Kidney capillary endothelial cell (primary cell): Measurements from ENCODE around the gene ERC2.

Source experiments
- DNase-seq: peaks from one replicate; pipeline ENCODE4 v3.0.0-alpha.2; 2018; ENCODE audit warnings: low spot score

Gene ERC2

DNA sequence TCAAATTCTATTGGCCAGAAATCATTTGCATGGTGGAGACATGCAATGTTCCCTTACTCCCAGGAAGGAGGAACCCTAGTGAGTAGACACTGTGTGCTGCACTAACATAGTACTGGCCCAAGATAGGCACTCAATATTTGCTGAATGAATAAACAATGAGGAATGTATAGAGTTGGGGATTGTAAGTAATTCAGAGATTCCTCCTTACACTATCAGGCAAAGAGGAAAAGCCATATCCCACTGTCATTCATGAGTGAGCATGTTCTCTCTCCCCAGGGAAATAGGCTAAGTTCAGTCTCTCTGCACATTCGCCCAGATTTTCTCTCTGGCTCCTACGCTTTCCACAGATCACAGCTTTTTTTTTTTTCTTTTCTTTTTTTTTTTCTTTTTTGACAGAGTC lies 826.3 kb downstream of the ERC2 start:
- DNase-seq, result no peak

DNA sequence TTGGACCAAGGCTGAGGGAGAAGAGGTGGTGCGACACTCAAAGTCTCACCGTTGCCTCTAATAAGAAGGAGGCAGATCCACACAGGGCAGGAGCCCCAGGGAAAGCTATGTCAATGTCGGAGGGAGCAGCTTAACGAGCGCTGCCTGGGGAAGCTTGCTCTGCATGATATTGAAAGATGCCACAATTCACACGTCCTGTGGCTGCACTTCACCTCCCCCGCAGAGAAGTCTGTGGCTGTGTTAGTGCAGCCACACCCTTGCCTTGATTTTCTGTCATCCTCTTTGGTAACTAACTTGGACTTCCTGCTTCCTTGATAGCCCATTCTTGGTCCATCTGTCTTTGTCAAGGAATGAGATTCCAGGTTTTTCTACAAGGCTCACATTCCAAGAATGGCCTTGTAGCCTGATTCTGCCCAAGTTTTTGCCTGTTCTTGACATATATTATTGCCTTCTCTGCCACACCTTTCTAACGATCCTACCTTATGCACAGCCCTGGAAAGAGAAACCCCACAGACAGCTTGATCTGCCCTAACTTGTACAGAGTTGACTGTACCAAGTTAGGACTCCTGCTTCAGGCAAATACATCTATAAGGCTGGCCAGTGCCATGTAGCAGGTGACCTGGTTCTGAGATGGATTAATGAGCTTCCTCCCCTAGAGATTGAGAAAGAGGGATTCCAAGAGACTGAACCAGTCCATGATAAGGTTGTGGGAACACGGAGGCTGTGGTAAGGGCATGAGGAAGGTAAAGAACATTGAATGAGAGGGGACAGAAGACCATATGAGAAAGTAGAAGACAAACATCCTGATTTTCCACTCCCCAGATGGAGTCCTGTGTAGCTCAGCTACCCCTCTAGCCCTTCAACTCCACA lies 828.1 kb downstream of the ERC2 start:
- DNase-seq, result no peak

DNA sequence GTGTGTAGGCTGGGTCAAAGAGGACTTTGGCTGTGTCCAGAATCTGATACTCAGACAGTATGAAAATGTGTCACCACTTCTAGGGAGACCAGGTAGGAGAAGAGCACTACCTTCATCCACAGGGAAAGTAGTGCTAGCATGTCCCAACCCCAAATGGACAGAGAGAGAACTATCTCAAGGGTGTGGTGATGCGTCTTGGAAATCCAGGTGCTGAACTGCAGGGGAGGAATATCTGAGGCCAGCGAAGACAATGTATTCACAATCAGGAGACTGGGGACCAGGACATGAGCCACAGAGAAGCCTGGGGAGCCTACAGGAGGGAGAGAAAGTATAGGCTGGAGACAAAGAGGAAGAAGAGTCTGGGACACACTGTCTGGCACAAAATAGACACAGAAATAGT lies 829.1 kb downstream of the ERC2 start:
- DNase-seq, result no peak

DNA sequence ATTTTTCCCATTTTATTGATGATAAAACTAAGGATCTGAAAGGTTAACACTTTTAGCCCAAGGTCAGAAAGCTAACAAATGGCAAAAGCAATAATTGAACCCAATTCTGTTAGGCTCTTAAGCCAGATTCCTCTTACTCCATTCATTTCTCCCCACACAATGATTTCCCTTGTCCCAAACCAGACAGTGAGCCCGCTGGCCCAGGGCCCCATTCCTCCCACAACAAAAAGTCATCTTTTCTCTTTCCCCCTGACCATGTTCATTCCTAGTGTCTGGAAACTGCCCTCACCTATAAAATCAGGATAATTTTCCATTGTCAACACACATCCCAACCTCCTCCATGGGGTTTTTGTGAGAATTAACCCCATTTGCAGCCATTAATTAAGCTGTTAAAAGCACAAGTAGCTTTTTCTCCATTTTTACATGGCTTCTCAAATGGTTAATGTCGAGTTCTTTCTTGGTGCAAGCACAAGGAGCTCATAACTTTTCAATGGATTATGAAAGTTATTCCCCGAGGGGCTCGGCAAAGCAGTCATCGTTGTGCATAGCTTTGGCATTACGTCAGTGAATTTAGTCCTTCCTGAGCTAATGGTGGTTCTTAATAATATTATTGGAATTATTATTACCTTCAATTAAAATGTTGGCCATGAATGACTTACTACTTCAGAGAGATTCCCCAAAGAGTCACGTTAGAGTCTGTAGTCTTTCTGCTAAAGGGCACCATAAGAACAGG lies 830.2 kb downstream of the ERC2 start:
- DNase-seq, result no peak

DNA sequence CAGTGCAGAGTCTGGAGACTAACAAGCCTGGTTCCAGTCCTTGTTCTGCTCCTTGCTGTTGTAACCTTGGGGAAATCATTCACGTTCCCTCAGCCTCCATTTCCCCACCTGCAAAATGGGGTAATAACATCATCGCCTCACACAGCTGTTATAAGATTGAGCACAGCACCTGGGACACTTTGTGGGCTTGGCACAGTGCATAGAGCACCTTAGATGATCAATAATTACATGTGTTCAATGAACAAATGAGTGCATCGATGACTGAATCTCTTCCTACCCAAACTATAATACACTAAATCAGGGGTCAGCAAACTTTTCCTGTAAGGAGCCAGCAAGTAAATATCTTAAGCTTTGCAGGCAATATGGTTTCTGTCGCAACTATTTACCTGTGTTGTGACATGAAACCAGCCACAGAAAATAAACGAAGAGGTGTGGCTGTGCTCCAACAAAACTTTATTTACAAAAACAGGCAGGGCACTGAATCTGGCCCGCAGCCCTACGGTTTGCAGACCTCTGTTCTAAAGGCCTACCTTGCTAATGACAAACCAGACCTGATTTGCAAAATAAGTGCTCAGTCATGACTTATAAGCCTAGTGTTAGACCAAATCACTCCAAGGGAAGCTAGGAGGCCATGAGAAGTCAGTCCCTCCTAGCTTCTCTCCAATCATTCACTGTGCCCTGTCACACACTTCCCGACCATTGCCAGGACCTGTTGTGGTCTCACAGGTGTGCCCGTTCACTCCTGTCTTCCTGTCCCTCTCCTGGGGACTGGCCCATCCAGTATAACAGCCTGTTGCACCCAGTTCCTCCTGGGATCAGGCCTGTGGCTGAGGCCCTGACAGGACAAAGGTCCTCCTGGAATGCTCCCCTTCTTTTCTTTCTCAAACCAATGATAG lies 831.7 kb downstream of the ERC2 start:
- no peak for DNase-seq

DNA sequence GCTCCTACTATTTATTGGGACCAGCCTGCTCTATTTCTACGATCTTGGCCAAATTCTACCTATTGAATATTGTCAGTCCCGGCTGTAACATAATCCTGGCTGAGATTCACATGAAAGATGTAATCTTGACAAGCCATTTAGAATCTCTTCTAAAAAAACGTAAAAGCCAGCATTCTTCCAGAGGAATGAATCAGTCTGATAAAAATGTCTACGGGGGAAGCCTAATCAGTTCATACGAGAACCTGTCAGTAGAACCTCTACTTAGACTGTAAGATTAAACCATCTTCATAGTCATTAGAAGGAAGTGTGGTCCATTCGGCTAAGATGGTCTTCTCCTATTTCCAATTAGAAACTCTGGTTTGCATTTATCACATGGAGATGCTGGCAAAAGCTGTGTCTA lies 833.9 kb downstream of the ERC2 start:
- no peak for DNase-seq

DNA sequence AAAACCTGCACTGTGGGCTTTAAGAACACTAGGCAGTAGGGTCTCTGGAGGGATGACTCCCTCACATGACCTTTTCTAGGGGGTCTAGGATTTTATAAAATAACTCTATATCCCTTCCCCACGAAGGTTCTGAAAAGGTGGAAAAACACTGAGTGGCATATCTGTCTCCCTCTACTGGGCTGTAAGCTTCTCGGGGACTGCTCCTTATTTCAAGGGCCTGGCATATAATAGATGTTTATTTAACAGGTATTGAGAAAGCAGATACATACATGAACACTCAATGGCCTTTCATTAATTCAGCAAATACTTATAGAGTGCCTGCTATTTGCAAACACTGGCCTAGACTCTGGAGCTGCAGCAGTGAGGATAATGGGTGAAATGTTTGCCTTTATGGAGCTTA lies 834.9 kb downstream of the ERC2 start:
- no peak for DNase-seq

DNA sequence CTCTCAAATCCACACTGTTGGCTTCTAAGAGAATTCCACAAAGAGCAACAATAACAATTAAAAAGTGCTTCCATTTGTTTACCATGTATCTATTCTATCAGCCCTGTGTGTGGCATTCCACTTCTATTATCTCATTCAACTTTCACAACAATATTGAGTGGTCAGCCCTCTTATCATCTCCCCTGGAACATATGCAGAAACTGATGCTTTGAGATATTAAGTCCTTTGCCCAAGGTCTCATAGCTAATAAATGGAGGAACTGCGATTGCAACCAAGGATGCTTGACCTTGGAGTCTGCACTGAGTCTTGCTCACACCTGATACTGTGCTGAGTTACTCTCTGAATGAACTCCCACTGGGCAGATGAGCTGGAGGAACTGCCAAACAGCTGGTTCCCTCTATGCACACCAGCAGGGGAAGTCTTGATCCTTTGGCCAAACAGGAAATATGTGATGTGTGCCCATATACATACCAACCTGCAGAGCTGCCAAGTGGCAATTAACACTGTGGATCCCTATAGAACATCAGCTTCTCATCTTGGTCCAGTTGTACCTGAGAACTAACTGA lies 836.4 kb downstream of the ERC2 start:
- DNase-seq, result no peak

DNA sequence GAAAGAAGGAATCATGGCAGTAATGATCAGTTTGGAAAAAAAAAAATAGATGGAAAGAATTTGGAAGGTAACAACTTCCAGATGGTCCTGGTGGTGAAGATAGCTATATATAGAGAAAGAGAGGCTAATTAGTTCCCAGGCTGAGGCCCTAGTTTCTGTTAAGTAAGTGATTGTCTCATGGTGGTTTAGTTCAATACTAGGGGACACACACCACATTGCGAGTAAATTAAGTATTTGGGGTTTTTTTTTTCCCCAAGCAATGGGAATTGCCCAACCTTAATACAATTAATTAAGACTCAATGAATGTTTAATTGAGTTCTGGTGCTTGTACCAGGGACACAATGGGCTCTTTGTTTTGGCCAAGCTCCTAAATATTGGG lies 837.4 kb downstream of the ERC2 start:
- DNase-seq, result no peak

DNA sequence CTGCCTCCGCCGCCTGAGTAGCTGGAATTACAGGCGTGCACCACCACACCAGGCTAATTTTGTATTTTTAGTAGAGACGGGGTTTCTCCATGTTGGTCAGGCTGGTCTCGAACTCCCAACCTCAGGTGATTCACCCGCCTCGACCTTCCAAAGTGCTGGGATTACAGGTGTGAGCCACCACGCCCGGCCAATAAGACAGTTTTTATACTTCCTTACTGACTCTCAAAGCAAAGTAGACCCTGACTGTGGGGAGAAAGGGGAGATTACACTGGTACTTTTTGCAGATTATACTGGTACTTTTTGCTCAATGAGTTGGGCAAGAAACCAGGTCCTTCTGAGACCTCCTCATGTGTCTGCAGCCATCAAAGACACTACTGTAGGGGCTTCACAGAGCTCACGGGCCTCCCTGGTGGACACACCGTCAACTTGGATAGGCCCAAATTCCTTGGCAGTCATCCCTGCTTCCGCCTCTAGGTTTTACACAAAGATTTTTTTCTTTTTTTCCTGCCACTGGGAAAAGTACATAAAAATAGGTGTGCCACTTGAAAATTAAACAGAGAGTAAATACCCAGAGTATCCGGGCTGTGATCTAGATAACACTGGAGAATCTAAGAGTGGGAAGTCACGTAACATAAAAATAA lies 837.9 kb downstream of the ERC2 start:
- no peak for DNase-seq

DNA sequence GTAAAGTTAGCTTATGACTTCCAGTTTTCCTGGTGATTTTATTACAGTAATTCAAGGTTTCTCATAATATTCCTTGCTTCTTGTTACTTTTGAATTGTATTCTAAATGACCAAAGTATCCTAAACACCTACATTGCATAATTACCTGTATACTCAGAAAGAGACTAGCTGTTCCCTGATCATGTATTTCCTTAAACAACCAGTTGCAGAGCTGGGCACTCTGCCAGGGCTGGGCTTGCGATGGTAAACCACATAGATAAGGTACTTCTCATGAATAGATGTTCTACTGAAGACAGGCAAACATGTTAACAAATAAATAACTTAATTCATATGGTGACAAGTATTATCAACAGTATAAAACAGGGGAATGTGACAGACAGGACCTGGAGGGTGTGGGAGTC lies 838.8 kb downstream of the ERC2 start:
- DNase-seq, result no peak

DNA sequence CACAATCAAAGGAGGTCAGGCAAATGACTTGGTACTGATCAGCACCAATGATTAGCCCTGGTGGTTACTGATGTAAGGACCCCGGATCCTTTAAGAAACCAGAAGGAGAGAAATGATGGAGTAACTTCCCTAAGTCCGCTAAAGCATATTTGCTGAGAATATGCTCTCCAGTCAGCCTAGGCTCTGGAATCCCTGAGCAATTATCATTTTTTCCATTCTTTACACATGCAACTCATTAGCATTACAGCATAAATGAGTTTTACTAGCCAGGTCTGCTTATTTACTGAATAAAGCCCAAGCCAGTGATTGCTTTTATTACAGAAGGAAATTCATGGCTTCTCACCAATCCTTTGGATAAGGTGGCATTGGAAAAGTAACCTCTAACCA lies 842.0 kb downstream of the ERC2 start:
- DNase-seq, result no peak

DNA sequence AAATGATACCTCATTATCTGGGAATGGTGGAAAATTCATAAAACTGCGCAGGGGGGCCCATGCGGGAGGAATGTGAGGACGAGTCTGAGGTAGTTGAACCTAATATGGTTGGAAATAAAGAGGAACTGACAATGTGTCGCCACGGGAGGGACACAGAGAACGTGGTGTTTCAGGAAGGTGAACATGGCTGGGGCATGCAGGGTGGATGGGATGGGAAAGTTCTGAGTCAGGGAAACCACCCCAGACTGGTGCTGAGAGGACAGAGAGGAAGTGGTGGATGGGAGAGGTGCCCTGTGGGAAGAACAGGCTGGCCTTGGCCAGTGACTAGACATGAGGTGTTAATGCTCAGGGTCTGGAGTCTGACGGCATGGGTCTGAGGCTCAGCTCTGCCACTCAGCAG lies 844.0 kb downstream of the ERC2 start:
- DNase-seq, result peak; percentile 8

DNA sequence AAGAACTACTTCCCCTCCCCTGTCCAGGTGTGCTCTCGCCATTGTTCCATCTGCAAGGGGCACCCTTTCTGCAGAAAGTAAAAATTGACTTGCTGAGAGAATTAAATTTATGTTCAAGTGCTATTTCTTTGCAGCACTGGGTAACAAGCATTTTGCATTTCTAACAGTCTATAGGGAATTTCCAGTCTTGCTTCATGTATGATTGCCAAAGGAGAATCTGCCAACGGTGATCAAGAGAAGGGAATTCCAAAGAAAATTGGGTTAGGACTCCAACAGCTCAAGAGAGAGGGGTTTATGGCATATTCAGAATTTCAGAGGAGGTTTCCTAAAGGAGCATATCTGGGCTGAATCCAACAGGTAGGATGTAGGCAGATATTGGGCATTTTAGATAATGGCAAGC lies 844.5 kb downstream of the ERC2 start:
- no peak for DNase-seq

DNA sequence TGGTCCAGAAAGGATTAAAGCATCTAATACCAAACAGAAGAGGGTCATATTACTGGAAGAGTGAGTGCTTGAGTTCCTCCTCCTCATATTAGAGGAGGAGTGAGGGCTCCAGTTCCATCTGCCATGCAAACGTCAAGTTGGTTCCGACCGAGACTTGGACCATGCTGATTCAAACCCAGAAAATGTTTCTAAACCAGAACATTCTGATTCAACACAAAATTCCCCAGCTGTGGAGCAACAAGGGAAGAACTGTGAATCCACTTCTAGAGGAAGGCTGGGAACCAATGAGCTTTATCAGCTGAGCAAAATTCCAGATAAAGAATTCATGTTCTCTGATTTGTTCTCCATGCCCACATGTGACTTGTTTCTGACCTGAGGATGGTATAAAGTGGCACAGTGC lies 845.5 kb downstream of the ERC2 start:
- DNase-seq, result no peak

DNA sequence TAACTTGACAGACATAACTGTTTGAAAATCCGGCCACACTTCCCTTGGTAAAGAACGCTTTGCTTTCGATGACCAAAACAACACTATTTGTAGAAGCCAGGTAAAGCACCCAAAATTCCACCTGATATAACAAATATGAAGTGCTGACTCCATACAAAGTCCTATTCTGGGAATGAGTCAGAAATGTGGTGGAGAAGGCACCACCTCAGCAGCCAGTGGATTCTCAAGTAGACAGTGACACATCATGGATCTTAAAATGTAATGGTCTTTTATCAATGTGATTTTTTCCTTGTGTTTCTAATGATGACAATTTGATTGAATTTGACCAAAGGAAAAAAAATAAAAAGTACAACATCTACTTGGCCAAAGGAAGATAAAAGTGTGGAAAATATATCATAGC lies 846.2 kb downstream of the ERC2 start:
- DNase-seq, result peak; percentile 26

DNA sequence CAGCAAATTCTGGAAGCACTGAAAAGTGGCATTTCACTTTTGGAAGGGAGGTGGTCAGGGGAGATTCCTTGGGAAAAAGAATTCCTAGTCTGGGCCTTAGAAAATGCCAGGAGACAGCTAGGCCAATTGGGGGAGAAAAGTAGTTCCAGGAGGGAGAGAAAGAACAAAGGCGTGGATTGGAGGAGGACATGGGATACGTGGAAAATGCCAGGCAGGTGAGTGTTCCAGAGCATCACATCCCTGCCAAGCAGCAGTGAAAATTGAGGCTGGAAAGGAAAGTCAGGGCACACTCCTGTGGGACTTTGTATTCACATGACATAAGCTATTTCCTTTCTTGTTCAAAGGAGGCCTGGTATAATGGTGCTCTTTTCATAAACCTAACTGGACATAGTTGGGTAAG lies 846.6 kb downstream of the ERC2 start:
- no peak for DNase-seq

DNA sequence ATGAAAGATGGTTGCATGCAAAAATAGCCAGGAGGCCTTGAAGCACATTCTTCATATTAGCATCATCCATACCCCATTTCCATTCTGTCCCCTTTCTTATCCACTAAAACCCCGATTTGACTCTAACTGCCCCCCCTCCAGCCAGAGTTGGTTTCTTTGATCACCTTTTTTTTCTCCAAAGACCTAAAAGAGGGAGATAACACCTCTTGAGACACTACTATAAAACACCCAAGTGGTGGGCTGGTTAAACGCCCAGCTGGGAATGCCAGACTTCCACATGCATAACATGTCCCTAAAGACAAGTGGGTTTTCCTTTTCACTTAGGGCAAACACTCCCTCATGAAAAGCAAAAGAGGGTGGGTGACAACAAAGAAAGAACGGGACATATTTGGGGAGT lies 847.2 kb downstream of the ERC2 start:
- DNase-seq, result no peak

DNA sequence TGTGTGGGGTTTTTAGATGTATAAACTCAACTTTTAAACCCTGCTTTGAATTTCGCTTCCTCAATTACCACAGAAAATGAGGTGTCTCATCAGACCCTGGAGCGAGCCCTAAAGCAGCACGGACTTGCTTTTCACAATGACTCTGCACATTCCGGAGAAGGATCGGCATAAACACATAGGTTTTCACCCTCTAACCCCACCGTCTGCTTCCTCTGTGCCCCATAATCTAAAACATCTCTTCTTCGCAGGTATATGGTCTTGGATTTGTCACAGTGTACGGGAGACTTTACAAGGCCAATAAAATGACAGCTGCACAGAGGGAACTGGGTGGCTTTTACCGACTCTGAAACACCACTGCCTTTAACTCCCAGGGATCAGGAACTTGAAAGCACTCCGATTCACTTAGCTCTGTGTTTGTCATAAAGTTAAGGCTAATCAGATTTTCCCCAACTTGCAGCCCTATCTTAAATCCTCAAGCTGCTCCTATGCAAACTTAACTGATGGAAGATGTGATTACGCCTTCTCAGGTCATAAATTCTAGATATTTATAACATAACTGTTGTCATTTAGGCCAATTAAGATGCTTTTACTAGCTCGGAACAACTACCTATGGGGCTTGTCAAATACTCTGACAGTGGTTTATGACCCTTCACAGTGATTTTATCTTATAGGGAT lies 847.8 kb downstream of the ERC2 start:
- peak; percentile 29 for DNase-seq

DNA sequence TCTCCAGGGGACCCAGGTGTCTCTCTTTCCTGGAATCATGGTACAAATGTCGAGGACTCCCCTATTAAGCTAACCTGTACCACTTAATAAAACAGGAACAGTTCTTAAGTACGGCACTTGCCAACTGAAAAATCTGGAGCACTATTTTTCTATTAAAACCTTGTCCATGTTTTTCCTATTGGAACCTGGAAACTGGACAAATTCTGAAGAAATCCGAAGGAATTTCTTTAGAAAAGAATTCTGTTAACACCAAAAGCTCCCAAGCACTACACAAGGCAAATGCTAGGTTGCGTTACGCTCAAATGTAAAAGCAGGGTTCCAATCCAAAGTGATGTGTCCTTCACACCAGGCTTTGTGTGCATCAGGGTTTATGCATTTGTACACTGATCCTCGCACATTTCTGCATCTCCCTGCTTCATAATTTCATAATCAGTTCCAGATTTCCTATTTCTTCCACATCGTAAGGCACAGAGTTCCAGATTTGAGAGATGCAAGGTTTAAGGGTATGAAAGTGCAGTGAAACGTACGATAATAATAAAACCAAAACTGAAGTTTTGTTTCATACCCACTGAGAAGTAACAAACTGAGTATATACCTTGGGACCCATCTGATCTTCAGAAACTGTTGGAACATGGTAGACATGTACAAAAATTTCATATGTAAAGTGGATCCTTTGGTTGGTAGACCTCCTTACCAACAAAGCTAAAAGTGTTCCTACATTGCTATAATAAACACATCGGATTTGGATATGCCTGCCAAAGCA lies 849.0 kb downstream of the ERC2 start:
- DNase-seq, result no peak

DNA sequence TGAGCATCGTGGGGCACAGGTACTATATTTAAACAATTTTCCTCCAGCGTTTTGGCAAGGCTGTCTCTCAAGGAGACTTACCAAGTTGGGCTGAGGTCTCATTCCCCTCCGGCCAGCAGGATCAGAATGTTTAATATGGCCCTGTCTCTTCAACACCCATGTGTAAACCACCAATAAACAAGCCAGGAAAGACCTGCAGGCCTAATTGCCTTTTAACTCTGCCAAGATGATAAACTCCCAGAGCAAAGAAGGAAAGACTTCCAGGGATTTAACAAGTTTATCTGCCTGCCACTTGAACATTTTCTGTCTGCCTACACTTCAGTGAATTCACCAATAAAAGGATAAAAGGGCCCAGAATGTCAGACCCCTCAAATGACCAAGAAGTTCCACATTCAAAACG lies 850.9 kb downstream of the ERC2 start:
- no peak for DNase-seq
